Suprapubic skin (tissue), 4 donors: ENCODE measurements around the gene NRXN3.

Experiments
- CTCF ChIP-seq, 2 donors: fragments of 200-600 bp in 1 of 2; fragments of 450-650 bp in 1 of 2; sonication (generic) in 1 of 2; IDR thresholded peaks; one replicate each; pipeline ENCODE4 v1.5.1; 2016 to 2019; ENCODE audit warnings: antibody characterized with exemption in 2 of 2, mild to moderate bottlenecking in 1 of 2, moderate library complexity in 1 of 2
- EP300 ChIP-seq: sonication (generic); formaldehyde crosslinking; IDR thresholded peaks from one replicate; pipeline ENCODE4 v1.6.1; 2017; ENCODE audit warnings: antibody characterized with exemption
- POLR2A ChIP-seq, 2 donors: fragments of 450-650 bp; IDR thresholded peaks; one replicate each; pipeline ENCODE4 v1.6.1; 2017; ENCODE audit warnings: antibody characterized with exemption in 2 of 2, mild to moderate bottlenecking in 2 of 2, moderate library complexity in 2 of 2
- POLR2AphosphoS5 ChIP-seq, 3 donors: sonication (generic); formaldehyde crosslinking; IDR thresholded peaks; one replicate each; pipeline ENCODE4 v1.6.1; 2017; ENCODE audit warnings: antibody characterized with exemption in 3 of 3

- no peak for TF ChIP-seq CTCF (IDR thresholded peaks at IDR 0.05)
- TF ChIP-seq EP300 = no peak
- TF ChIP-seq POLR2AphosphoS5 (IDR thresholded peaks at IDR 0.05) = no peak
- no peak for TF ChIP-seq POLR2A (IDR thresholded peaks at IDR 0.05)
Measured at GRCh38 chr14:79451601-79452000, 1281.4 kb downstream of the NRXN3 start.
